H1 (cell line): ENCODE results near the gene MPP3.

Source experiments
- JUN ChIP-seq: IDR thresholded peaks from 2 replicates; pipeline ENCODE4 v1.6.1; 2011; ENCODE audit warnings: low read depth, mild to moderate bottlenecking, improper control_type of control experiment, low read length
- TF ChIP-seq, protein P1 (sequence below): IDR thresholded peaks from 2 replicates; pipeline ENCODE4 v1.6.1; 2011; ENCODE audit warnings: low read length, improper control_type of control experiment

- no peak for TF ChIP-seq JUN
- TF ChIP-seq, protein P1, sequence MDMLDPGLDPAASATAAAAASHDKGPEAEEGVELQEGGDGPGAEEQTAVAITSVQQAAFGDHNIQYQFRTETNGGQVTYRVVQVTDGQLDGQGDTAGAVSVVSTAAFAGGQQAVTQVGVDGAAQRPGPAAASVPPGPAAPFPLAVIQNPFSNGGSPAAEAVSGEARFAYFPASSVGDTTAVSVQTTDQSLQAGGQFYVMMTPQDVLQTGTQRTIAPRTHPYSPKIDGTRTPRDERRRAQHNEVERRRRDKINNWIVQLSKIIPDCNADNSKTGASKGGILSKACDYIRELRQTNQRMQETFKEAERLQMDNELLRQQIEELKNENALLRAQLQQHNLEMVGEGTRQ, result no peak
Measured at GRCh38 chr17:43787728-43788127, 45.2 kb downstream of the MPP3 start.
